Panc1 (cell line): ENCODE data around the gene DDX42.

Experiments
- CTCF ChIP-seq: fragments of 450-650 bp; IDR thresholded peaks from 2 replicates; pipeline ENCODE4 v1.5.1; 2017; ENCODE audit warnings: mild to moderate bottlenecking
- POLR2AphosphoS5 ChIP-seq: IDR thresholded peaks from 2 replicates; pipeline ENCODE4 v1.6.1; 2012; ENCODE audit warnings: mild to moderate bottlenecking, low read depth, low read length, moderate library complexity
- REST ChIP-seq, 2 experiments: IDR thresholded peaks; 2 replicates each; pipeline ENCODE4 v1.6.1; 2011 to 2012; ENCODE audit warnings: low read depth in 2 of 2, control low read depth in 1 of 2, low read length in 1 of 2, mild to moderate bottlenecking in 1 of 2, moderate library complexity in 1 of 2; ENCODE audit not compliant: insufficient read depth in 1 of 2
- SIN3A ChIP-seq: IDR thresholded peaks from 2 replicates; pipeline ENCODE4 v1.6.1; 2012; ENCODE audit warnings: low read depth, mild to moderate bottlenecking, low read length, moderate library complexity, borderline replicate concordance; ENCODE audit not compliant: insufficient read depth
- TCF7L2 ChIP-seq: IDR thresholded peaks from 2 replicates; pipeline ENCODE4 v1.6.1; 2011; ENCODE audit warnings: mild to moderate bottlenecking, low read depth, low read length, inconsistent platforms

GRCh38 chr17:63826468-63827001 lies 52.6 kb downstream of the DDX42 start:
- TF ChIP-seq CTCF = no peak
- TF ChIP-seq POLR2AphosphoS5 = no peak; the same call in 1 of the 2 replicates
- TF ChIP-seq REST (IDR thresholded peaks at IDR 0.05; ENCODE audit: insufficient read depth in 1 of 2, low read depth in 2 of 2, low read length in 1 of 2) = no peak
- no peak for TF ChIP-seq TCF7L2
- no peak for TF ChIP-seq SIN3A
